HG02763 (cell line): Measurements from ENCODE around the gene RNF224.
"Not testable (repeated sequence)": the region's sequence is repeated elsewhere in the genome, so short reads cannot be mapped to it uniquely, and the experiment has no call there.

Experiments
- ATAC-seq: cut with Tn5 transposase; IDR thresholded peaks from one replicate; pipeline ENCODE4 v1.9.1; 2021; ENCODE audit warnings: mild to moderate bottlenecking, moderate library complexity; ENCODE audit not compliant: unreplicated experiment

RNF224 gene

GRCh38 chr9:137237759-137238726 is 10.7 kb downstream of the RNF224 start:
- no peak for ATAC-seq

GRCh38 chr9:137239541-137240200 is 12.4 kb downstream of the RNF224 start:
- not testable (repeated sequence) for ATAC-seq

- peak; percentile 21 for ATAC-seq
These were observed 13.1 kb downstream of the RNF224 start for GRCh38 chr9:137240318-137240840.

- ATAC-seq = peak; percentile 71
These were observed 13.7 kb downstream of the RNF224 start, which contains the start of gene TUBB4B for GRCh38 chr9:137240841-137241489. Gene TUBB4B (plus strand): TSS chr9:137241287. CDS start chr9:137241361, 74 bp downstream.

- ATAC-seq = no peak
These were observed 14.4 kb downstream of the RNF224 start for GRCh38 chr9:137241490-137242268.

GRCh38 chr9:137242269-137243203 is 15.2 kb downstream of the RNF224 start:
- ATAC-seq = no peak

- ATAC-seq = not testable (repeated sequence)
These were observed 15.9 kb downstream of the RNF224 start for GRCh38 chr9:137243266-137243625.

GRCh38 chr9:137243626-137244485 is 16.6 kb downstream of the RNF224 start:
- ATAC-seq = no peak

GRCh38 chr9:137244486-137245449 is 17.5 kb downstream of the RNF224 start:
- ATAC-seq = no peak

- ATAC-seq = no peak
These were observed 18.4 kb downstream of the RNF224 start for GRCh38 chr9:137245450-137246421.

GRCh38 chr9:137247135-137247915 is 20.0 kb downstream of the RNF224 start:
- ATAC-seq = no peak

GRCh38 chr9:137247916-137248175 is 20.5 kb downstream of the RNF224 start:
- no peak for ATAC-seq

- no peak for ATAC-seq
These were observed 23.3 kb downstream of the RNF224 start for GRCh38 chr9:137250329-137251193.

- no peak for ATAC-seq
These were observed 23.8 kb downstream of the RNF224 start, which contains the start of gene STPG3 for GRCh38 chr9:137251194-137251461. Gene STPG3 (plus strand): TSS chr9:137251286. CDS start chr9:137251287, 1 bp downstream.
